Fibroblast of villous mesenchyme (primary cell): Measurements from ENCODE around the gene ITGA4. TPM values are rescaled to one million over a fixed set of nuclear protein-coding genes. Genes with fewer than 3 reads are reported as not detected.

Experiments used
- DNase-seq: peaks from one replicate; pipeline ENCODE4 v3.0.0-alpha.2; 2010; ENCODE audit warnings: low read depth
- H3K4me3 ChIP-seq: 2 replicates; pipeline ENCODE4 v1.5.1; 2011; ENCODE audit warnings: low read depth, mild to moderate bottlenecking, low read length
- CTCF ChIP-seq: IDR thresholded peaks from 2 replicates; pipeline ENCODE4 v1.5.1; 2012; ENCODE audit warnings: low read depth, mild to moderate bottlenecking, low read length; ENCODE audit not compliant: insufficient read depth
- total RNA-seq: library from RNA; depleted of rRNA; stranded (reverse); fragments of >200 nt; gene quantifications from 2 replicates; pipeline ENCODE4 v1.2.3, GENCODE V29; 2012

The ITGA4 gene
- total RNA-seq = 132 and 145 TPM in 2 replicates

- peak; percentile 84 for TF ChIP-seq CTCF
- DNase-seq = peak; percentile 82
- H3K4me3 ChIP-seq = peak within 1 kb of the TSS; percentile 68
These were observed at the start of gene ITGA4 for GRCh38 chr2:181457121-181457740. Gene ITGA4 (plus strand): TSS chr2:181457386. CDS start chr2:181457655, 269 bp downstream.

GRCh38 chr2:181408861-181409260 lies 48.3 kb upstream of the ITGA4 start:
- TF ChIP-seq CTCF = no peak
- no peak for DNase-seq
- H3K4me3 ChIP-seq = no peak overlapping the region

GRCh38 chr2:181411105-181411849 lies 45.9 kb upstream of the ITGA4 start:
- H3K4me3 ChIP-seq = no peak overlapping the region
- peak; percentile 78 for DNase-seq
- no peak for TF ChIP-seq CTCF

GRCh38 chr2:181419129-181419855 lies 37.9 kb upstream of the ITGA4 start:
- no peak overlapping the region for H3K4me3 ChIP-seq
- no peak for TF ChIP-seq CTCF
- DNase-seq = no peak

- no peak for TF ChIP-seq CTCF
- H3K4me3 ChIP-seq = no peak overlapping the region
- DNase-seq = no peak
These were observed 36.7 kb upstream of the ITGA4 start for GRCh38 chr2:181420259-181421130.

- no peak overlapping the region for H3K4me3 ChIP-seq
- TF ChIP-seq CTCF = no peak
- no peak for DNase-seq
These were observed 36.1 kb upstream of the ITGA4 start for GRCh38 chr2:181421131-181421458.
